Eye (tissue), 1 donor: ENCODE data around the gene STK40.

Experiments used
- DNase-seq: peaks from one replicate; pipeline ENCODE4 v3.0.0-alpha.2; 2015

STK40 gene

DNA sequence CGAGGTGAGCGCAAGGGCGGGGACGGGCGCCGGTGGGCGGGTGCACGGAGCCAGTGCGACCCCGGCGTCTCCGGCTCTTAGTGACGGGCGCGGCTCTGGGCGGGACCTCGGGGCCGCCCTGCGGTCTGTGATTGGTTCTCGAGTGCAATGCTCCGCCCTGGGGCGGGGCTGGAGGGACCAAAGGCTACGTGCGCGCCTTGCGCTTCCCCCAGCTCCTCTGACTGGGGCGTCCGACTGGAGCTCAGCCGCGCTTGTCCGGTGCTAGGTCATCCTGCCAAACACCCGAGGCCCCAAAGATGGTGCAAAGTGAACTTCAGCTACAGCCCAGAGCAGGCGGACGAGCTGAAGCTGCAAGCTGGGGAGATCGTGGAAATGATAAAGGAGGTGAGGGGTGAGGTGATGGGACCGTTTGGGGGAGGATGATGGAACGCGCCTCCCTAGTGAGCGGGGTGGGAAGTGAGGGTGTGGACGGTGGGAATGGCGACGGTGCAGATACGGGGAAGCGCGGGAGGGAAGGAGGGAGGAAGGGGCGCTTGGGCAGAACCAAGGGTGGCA, 78.7 kb downstream of the STK40 start:
- DNase-seq = peak; percentile 98

DNA sequence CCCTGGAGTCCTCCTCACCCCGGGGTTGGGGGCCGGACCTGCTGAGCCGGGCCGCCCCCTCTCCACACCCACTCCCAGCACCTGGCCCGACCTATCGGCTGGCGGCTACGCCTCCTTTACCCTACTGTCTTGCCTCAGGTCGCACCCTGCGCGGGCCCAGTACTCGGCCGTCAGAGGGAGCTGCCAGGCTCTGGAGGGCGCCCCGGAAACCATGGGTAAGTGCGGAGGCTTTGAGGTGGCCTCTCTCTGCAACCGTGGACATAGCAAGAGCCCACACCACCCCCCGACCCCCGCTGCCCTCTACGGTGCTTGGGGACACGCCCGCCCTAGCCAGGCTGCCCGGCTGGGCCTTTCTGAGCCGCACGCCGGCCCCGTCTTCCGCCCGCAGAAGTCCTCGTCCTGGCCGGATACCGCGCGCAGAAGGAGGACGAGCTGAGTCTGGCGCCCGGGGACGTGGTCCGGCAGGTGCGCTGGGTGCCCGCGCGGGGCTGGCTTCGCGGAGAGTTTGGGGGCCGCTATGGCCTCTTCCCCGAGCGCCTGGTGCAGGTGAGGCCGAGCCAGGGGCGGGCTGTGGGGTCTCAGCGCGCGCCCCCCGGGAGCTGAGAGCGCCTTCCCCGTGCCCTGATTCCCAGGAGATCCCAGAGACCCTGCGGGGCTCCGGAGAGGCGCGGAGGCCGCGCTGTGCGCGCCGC, 79.4 kb downstream of the STK40 start, which contains the start of gene SH3D21:
Gene SH3D21, plus strand, starts transcription at position 159 of the 692 bp plus-strand sequence. Its CDS starts 53 bp downstream, at position 212.
- peak; percentile 69 for DNase-seq

DNA sequence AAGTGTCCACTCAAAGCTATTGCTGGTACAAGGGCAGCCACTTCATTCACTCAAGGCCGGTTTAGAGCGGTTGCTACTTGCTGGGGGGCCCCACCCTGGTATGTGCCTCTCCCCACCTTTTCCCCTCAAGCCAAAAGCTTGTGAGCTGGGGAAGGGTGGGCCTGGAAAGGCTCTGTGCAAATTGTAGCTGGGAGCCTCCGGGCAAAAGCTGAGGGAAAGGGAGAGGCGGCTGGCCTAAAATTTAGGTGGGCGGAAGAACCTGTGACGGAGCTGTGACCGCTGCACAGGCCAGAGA, 79.9 kb downstream of the STK40 start:
- no peak for DNase-seq

DNA sequence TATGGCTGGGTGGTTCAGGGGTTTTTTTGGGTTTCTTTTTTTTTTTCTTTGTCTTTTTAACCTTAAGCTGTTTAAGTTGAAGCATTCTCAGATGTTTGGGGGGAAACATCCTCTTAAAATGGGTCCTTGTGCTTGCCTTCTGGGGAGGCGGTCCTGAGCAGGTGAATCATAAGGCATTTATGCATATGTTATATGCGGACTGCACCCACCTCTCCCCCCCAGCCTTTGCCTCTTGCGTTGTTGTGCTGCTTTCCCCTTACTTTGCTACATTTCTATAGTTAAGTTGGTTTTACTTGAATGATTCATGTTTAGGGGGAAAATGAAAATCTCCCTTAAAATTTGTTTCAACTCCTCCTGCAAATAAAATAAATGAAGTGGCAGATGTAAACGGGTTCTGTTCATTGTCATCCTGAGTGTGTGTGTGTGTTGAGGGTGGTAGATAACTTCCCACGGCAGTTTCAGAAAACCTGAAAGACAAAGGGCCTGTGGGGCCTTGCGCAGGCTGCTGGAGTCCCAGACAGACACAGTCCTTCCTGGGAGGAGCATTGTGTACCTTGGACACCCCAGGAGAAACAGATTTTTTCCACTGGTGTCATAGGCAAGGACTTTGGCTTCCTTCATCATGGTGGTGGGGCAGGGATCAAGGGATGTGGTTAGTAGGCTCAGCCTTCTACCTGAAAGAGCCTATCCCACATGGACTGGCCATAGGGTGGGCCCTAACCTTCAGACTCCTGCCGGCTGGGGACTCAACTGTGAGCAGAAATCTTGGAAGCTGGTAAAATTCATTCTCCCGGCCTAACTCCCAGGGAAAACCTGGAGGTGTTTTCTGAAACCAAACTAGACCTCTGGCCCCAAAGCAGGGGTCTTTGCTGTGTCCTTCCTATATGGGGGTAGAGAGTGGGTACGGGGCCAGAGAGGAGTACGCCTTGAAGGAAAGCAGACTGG, 80.5 kb downstream of the STK40 start:
- no peak for DNase-seq

DNA sequence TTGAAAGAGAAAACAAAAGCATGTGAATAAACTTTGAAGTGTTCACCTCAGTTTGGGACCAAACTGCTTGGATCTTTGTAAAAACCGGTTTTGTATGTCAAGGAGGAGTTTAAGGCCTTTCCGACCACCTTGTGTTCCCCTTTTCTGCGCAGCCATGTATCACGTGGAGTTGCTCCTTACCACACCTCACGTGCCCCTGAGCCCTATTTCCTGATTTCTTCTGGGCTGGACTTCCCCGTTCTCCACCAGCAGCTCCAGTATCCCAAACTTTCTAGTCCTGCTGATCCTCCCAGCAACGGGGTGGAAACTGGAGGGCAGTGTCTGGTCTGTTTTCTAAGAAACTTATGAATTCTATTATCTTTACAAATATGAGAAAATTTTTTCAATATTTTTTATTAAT, 81.2 kb downstream of the STK40 start:
- no peak for DNase-seq

DNA sequence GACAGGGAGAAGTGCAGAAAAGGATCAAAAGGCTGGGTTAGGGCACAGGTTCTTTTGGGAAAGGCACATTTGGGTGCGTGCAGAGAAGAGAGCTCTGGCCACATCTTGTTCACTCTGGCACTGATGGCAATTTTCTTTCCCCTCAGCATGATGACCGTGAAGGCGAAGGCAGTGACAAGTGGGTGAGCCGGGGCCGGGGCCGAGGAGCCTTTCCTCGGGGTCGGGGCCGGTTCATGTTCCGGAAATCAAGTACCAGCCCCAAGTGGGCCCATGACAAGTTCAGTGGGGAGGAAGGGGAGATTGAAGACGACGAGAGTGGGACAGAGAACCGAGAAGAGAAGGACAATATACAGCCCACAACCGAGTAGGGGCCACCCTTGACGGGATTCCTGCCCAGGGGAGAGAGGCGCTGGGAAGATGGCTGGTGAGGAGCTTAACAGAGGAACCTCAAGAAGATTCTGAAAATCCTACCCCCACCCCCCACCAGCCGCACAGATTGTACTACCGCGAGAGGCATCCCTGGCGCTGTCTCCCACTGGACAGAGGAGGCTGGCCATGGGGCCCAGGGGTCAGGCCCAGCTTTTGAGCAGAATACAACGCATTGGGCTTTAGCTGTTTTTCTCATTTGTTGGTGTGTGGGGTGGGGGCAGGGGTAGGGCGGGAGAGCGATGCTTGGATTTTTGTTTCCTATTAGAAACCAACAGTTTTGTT, 81.9 kb downstream of the STK40 start:
- DNase-seq = no peak

DNA sequence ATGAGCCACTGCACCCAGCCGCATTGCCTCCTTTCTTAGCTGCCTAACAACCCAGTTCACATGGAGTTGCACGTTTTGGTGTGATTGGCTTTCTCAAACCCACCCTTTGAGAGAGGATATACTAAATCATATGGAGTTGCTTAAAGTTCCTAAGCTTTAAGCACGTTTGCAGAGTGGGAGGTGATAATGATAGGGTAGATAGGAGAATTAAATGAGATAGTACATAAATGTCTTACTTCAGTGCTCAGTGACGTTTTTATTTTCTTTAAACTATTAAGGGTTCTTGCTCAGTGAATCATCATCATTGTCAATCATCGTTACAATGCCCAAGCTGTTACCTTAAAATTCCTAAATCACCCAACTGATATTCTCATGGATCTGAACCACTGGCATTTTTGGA, 82.5 kb downstream of the STK40 start:
- DNase-seq = no peak

DNA sequence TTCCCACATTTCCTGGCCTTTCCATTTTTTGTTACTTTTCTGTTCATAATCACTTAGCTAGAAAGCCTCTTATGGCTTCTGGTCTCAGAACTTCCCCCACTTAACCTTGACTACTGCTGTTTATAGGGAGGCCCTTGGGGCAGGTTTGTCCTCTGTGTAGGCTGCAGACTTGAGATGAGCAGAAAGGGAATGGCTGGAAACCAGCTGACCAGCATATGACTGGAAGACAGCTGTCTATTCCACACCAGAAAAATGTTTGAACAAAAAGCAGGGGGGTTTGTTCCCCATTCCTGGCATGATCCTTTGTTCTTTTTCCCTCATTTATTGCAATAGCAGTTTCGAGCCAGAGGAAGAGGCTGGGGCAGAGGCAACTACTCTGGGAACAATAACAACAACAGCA, 84.5 kb downstream of the STK40 start:
- DNase-seq = no peak

DNA sequence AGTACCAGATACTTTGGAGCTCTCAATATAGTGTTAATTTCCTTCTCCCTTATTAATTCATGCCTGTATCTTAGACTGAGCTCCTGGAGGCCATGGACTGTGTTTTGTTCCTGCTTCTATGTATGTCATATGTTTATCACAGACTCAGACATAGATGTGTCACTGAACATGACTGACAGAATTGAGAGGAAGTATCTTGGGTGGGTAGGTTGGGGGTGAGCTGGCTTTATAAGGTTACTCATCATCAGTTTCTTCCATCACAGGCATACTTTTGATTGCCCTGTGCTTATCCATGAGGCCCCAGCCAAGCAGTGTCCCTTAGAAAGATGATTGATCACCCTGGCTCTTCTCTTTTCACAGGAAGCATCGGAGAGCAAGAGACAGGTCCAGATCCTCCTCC, 85.2 kb downstream of the STK40 start:
- DNase-seq = no peak

DNA sequence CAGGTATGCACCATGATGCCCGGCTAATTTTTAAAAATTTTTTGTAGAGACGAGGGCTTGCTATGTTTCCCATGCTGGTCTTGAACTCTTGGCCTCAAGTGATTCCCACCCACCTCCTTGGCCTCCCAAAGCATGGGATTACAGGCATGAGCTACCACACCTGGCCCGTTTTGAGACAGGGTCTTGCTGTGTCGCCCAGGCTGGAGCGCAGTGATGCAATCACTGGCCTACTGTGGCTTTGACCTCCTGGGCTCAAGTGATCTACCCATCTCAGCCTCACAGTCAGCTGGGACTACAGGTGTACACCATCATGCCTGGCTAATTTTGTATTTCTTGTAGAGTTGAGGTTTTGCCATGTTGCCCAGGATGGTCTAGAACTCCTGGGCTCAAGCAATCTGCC, 87.1 kb downstream of the STK40 start:
- DNase-seq = no peak

DNA sequence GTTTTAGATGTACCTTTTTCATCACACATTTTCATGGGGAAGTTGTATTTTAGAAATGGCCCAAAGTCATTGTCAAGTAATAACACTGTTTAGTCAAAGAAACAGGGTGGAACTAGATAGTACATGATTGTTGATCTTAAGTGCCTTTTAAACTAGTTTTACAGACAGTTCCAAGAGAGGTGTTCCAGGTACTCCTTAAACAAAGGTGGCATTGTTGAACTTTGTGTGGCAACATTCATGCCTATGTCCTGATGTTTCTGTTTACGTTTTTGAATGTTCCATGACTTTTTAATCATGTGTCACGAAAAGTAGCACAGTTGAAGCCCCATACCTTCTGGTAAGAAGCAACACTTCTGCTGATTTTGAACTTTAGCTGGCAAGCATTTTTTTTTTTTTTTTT, 88.7 kb downstream of the STK40 start:
- no peak for DNase-seq

DNA sequence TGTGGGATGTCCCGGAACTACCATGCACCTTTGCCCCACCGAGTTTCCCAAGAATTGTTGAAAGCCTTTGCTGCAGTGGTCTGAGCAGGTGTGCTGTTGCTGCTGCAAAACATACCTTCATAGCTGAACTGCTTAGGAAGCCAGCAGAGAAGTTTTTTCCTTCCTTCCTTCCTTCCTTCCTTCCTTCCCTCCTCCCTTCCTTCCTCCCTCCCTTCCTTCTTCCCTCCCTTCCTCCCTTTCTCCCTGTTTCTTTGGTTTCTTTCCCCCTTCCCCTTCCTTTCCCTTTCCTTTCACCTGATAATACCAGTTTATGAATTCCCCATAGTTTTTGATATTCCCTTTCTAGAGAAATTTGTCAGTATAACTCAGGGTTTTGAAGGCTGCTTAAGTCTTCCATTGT, 90.3 kb downstream of the STK40 start:
- DNase-seq = no peak
